T-helper 2 cell treated with Interferon-gamma antibody and Interleukin-4, amounts not matched to agents 5 μg/mL and 100 μg/mL, for 36 hours (primary cell): ENCODE data around the gene TEKT5.

Experiments used
- DNase-seq: peaks from one replicate; pipeline ENCODE4 v3.0.0; 2021; ENCODE audit warnings: low spot score
- H3K27ac Mint-ChIP-seq: one replicate; pipeline ENCODE4 v1.8.0; 2021; ENCODE audit warnings: mild to moderate bottlenecking, mixed read lengths
- H3K27me3 Mint-ChIP-seq: one replicate; pipeline ENCODE4 v1.8.0; 2021; ENCODE audit warnings: low read depth, mixed read lengths
- H3K36me3 Mint-ChIP-seq: one replicate; pipeline ENCODE4 v1.8.0; 2021; ENCODE audit warnings: low read depth, mixed read lengths
- H3K4me1 Mint-ChIP-seq: one replicate; pipeline ENCODE4 v1.8.0; 2021; ENCODE audit warnings: low read depth, mixed read lengths
- H3K4me3 Mint-ChIP-seq: one replicate; pipeline ENCODE4 v1.8.0; 2022; ENCODE audit warnings: mild to moderate bottlenecking, moderate library complexity, mixed read lengths
- H3K9me3 Mint-ChIP-seq: one replicate; pipeline ENCODE4 v1.8.0; 2021; ENCODE audit warnings: mixed read lengths

TEKT5 gene

DNA sequence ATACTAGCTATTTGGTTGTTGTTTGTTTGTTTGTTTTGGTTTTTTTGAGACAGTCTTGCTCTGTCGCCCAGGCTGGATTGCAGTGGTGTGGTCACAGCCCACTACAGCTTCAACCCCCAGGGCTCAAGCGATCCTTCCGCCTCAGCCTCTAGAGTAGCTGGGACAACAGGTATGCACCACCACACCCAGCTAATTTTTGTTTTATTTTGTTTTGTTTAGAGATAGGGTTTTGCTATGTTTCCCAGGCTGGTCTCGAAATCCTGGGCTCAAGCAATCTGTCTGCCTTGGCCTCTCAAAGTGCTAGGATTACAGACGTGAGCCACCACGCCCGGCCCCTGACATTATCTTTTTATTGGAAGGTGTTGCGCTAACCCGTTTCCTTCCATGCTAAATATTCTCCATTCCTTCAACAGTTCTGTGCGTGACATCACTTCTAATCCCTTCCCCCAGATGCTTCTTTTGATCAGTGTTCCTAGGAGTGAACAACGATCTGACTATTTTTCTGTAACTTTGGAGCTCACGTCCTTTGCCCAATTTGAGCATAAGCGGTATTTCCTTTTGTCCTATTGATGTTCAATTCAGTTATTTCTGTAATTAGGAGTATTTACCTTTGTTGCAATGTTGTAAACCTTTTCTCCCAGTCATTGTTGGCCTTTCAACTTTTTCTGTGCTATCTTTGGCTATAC is 84.1 kb downstream of the TEKT5 start:
- no peak for DNase-seq
- no peaks in the 10 kb centered on the region for H3K27me3 Mint-ChIP-seq
- H3K9me3 Mint-ChIP-seq = no peaks in the 10 kb centered on the region
- no peak overlapping the region for H3K27ac Mint-ChIP-seq
- no peaks in the 10 kb centered on the region for H3K4me1 Mint-ChIP-seq
- H3K36me3 Mint-ChIP-seq = no peaks in the 10 kb centered on the region
- no peak overlapping the region for H3K4me3 Mint-ChIP-seq

DNA sequence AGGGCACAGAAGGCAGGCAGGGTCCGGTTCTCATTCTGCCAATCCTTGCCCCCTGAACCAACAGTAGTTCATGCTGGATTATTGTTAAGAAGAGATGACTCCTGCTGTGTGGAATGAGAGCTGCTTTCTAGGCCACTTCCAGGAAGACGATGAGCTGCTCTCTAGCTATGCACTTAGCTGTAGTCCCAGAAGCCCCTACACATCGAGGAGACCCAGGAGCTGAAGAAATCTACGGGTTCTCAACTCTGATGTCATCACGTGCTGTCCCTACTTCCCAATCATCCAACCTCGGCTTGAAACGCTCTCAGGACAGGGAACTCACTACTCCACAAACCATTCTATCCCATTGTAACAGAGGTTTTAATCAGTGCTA is 85.3 kb downstream of the TEKT5 start:
- no peaks in the 10 kb centered on the region for H3K27me3 Mint-ChIP-seq

DNA sequence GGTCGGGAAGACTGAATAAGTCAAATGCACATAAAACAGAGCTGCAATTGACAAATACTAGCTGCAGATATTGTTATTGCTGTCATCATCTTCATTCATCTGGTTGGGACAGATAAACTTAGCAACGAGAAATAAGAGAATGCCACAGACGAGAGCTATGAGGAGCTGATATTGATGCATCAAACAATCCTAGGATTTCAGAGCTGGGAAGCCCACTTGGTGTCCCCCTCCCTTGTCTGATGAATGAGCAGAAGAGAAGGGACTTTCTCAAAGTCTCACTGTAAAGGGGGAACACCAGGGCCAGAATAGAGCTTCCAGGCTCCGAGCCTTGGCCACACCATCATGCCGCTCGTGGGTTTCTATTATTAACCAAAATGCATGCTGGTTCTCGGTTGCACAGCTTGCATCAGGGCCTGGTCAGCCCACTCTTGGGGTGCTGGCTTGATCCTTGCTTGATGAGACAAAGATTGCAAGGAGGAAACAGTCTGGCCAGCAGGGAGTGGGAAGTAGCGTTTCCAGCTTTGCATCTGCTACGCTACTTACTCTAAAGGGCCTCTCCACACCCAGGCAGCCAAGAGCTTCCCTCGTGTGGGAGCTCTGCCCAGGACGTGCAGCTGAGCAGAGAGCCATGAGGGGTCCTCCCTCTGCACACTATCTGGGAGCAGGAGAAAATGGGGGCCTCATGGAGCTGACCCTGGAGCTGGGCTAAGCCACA is 85.9 kb downstream of the TEKT5 start:
- H3K36me3 Mint-ChIP-seq = no peaks in the 10 kb centered on the region
- H3K27me3 Mint-ChIP-seq = no peaks in the 10 kb centered on the region
- no peak for DNase-seq
- H3K9me3 Mint-ChIP-seq = no peaks in the 10 kb centered on the region
- H3K4me1 Mint-ChIP-seq = no peaks in the 10 kb centered on the region
- H3K4me3 Mint-ChIP-seq = no peak overlapping the region
- no peak overlapping the region for H3K27ac Mint-ChIP-seq

More for the DNA sequence above, 85.3 kb downstream of the TEKT5 start:
- H3K36me3 Mint-ChIP-seq = no peaks in the 10 kb centered on the region
- H3K4me1 Mint-ChIP-seq = no peaks in the 10 kb centered on the region
- H3K27ac Mint-ChIP-seq = no peak overlapping the region
- no peak for DNase-seq
- H3K9me3 Mint-ChIP-seq = no peaks in the 10 kb centered on the region
- H3K4me3 Mint-ChIP-seq = no peak overlapping the region

DNA sequence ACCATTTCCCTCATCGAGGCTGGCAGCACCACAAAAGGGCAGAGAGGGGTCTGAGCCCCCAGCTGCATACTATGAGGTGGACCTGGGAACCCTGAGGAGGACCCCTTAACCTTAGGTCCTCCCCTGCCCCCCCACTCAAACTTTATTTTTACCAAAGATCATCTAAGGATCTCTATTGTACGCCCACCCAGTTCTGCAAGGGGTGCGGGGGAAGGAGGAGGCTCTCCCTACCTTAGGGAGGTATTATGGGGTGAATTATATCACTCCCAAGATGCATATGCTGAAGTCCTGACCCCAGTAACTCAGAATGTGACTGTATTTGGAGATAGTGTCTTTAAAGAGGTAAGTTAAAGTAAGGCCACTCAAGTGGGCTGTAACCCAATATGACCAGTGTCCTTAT is 87.6 kb downstream of the TEKT5 start:
- Mint-ChIP-seq H3K27ac (no peak overlapping the region), H3K27me3 (no peaks in the 10 kb centered on the region), H3K9me3 (no peaks in the 10 kb centered on the region), H3K4me1 (no peaks in the 10 kb centered on the region), H3K4me3 (no peak overlapping the region), H3K36me3 (no peaks in the 10 kb centered on the region)
- no peak for DNase-seq

DNA sequence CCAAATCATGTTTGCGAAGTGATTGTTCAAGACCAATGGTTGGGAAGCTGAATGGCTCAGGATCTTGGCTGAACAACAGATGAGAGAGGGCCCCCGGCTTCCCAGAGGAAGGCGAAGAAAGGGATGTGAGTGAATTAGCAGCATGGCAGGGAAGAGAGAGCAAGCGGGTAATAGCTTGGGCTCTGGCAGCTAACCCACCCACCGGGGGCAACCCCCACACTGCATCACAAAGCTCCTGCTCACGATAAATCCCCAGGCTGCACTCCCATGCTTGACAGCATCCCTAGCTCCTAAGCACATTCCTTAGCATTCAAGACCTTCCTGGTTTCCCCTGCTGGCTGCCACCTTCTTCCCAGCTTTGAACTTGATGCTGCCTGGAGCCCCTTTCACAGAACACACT is 88.1 kb downstream of the TEKT5 start:
- no peak overlapping the region for H3K27ac Mint-ChIP-seq
- H3K27me3 Mint-ChIP-seq = no peaks in the 10 kb centered on the region
- no peaks in the 10 kb centered on the region for H3K36me3 Mint-ChIP-seq
- no peak for DNase-seq
- H3K4me1 Mint-ChIP-seq = no peaks in the 10 kb centered on the region
- H3K4me3 Mint-ChIP-seq = no peak overlapping the region
- no peaks in the 10 kb centered on the region for H3K9me3 Mint-ChIP-seq

DNA sequence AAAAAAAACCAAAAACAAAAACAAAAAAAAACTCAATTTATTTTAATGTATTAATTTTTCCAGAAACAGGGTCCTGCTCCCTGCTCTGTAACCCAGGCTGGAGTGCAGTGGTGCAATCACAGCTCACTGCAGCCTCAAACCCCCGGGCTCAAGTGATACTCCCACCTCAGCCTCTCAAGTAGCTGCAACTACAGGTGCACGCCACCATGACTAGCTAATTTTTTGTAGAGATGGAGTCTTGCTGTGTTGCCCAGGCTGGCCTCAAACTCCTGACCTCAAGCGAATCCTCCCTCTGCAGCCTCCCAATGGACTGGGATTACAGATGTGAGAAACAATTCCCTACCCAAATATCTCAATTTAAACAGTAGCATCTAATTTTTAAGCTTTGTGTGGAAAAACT is 89.1 kb downstream of the TEKT5 start:
- H3K36me3 Mint-ChIP-seq = no peaks in the 10 kb centered on the region
- H3K9me3 Mint-ChIP-seq = no peaks in the 10 kb centered on the region
- no peak overlapping the region for H3K27ac Mint-ChIP-seq
- H3K27me3 Mint-ChIP-seq = no peaks in the 10 kb centered on the region
- H3K4me1 Mint-ChIP-seq = no peaks in the 10 kb centered on the region
- no peak for DNase-seq
- H3K4me3 Mint-ChIP-seq = no peak overlapping the region

DNA sequence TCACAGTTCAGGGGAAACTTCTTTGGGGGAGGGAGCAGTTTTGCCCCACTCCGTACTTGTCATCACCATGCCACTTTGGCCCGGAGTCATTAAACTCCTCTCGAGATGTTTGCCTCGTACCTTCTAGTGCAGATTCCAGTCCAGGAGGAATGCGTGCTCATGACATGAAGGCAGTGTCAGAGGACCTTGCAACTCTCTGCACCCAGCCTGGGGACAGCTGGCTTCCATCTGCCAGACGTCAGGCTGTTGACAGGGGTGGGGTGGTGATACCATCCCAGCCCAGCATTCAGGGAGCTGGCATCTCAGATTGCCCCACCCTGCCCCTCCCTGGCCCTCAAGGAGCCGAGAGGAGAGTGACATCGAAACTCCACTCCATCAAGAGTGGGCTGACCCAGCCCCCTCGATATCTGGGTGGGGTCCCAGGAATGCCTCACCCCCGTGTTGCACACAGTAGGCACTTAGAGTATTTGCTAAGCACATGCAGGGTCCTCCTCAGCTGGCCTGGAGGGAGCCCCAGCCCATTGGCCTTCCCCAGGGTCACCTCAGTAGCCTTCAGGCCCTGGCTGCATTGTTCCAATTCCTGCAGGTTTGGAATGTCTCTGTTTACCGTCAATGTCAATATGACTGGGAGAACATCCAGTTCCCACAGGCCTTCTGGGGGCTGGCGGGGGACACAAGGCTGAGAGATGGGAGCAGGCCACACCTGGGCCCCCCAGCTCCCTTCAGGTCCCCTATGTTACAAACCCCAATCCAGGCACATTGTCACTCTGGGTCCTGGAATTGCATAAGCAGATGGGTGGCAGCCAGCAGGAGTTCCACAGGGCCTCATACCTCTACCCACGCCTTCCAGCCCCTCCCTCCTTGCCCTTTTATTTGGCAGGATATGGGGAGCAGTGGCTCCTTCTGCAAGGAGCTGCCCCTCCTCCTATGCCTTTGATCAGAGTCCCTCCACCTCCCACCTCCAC is 93.0 kb downstream of the TEKT5 start:
- H3K36me3 Mint-ChIP-seq = no peaks in the 10 kb centered on the region
- no peaks in the 10 kb centered on the region for H3K9me3 Mint-ChIP-seq
- H3K4me1 Mint-ChIP-seq = no peaks in the 10 kb centered on the region
- H3K27me3 Mint-ChIP-seq = no peaks in the 10 kb centered on the region
- DNase-seq = no peak
- H3K27ac Mint-ChIP-seq = no peak overlapping the region
- no peak overlapping the region for H3K4me3 Mint-ChIP-seq

DNA sequence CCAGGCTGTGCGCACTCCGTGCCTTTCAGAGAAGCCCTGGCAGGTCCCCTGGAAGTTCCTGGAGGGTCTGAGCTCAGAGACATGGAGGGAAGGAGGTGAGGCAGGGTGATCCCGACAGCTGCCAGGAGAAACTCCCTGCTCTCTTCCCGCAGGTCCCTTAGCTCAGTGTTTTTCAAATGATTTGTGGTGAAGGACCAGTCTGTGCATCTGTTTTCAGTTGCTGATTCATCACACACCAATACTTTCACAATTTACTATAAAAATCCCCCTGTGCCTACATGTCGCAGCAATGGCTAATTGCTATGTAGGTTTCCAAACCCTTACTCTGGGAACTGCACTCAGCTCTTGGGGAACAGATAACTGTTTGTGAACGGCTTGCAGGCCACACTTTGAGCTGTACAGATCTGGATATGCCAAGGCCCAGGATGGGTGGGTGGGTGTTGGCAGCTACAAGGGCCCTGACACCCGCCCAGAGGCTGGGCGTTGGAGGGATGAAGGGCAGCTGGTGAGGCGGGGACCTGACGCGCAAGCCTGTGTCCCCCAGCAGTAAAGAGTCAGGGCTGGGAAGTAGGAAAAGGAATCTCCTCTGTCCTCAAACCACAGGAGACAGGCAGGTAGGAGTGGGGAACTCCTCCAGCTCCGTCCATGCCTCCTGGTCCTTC is 93.8 kb downstream of the TEKT5 start:
- DNase-seq = no peak
- no peak overlapping the region for H3K27ac Mint-ChIP-seq
- no peaks in the 10 kb centered on the region for H3K4me1 Mint-ChIP-seq
- H3K36me3 Mint-ChIP-seq = no peaks in the 10 kb centered on the region
- no peaks in the 10 kb centered on the region for H3K27me3 Mint-ChIP-seq
- H3K9me3 Mint-ChIP-seq = no peaks in the 10 kb centered on the region
- no peak overlapping the region for H3K4me3 Mint-ChIP-seq

DNA sequence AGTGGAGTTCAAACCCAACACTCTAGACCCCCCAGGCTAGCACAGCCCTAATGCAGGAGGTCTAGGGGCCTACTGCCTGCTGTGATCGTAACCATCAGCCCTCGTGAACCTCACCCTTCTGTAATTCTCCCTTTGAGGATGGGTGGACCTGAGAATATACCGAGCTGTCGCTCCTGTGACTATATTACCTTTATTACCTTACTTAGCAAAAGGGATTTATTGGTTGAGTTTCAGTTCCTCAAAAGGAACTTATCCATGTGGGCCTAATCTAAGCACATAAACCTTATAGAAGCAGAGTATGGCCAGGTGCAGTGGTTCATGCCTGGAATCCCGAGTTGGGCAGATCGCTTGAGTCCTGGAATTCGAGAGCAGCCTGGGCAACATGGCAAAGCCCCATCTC is 95.1 kb downstream of the TEKT5 start:
- Mint-ChIP-seq H3K27ac (no peak overlapping the region), H3K9me3 (no peaks in the 10 kb centered on the region), H3K27me3 (no peaks in the 10 kb centered on the region), H3K4me3 (no peak overlapping the region), H3K4me1 (no peaks in the 10 kb centered on the region), H3K36me3 (no peaks in the 10 kb centered on the region)
- DNase-seq = no peak

DNA sequence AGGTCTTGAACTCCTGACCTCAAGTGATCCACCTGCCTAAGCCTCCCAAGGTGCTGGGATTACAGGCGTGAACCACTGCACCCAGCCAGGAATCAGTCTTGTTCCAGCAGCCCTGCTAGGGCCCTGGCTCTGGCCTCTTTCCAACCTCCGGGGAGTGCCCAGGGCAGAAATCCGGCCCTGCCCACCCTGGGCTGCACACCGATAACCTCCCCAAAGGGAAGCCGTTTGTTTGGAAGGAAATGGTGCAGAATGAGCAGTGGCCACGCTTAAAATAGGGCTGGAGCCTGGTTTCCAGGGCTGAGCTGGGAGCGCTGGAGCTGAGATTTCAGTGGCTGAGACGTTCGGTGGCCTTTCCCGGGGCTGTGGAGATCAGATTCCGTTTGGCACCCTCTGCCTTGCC is 96.6 kb downstream of the TEKT5 start:
- no peak for DNase-seq
- Mint-ChIP-seq H3K4me3 (no peak overlapping the region), H3K36me3 (no peaks in the 10 kb centered on the region), H3K4me1 (no peaks in the 10 kb centered on the region), H3K27ac (no peak overlapping the region), H3K9me3 (no peaks in the 10 kb centered on the region), H3K27me3 (no peaks in the 10 kb centered on the region)

DNA sequence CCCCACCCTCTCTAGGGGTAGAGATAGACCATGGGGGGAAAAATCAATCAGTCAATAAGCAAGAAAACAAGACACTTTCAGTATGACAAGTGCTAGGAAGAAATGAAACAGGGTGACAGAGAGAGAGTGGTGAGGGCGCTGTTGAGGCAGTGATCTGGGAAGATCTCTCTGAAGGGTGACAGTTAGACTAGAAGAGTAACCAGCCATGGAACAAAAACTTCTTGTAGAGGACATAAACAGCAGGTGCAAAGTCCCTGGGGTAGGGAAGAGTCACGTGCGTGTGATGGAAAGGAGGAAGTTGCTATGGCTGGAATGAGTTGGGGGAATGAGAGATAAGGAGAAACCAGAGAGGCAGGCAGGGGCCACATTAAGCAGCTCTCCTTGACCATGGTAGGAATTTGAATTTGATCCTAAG is 97.5 kb downstream of the TEKT5 start:
- Mint-ChIP-seq H3K27me3 (no peaks in the 10 kb centered on the region), H3K4me3 (no peak overlapping the region), H3K27ac (no peak overlapping the region), H3K9me3 (no peaks in the 10 kb centered on the region), H3K4me1 (no peaks in the 10 kb centered on the region), H3K36me3 (no peaks in the 10 kb centered on the region)
- no peak for DNase-seq

DNA sequence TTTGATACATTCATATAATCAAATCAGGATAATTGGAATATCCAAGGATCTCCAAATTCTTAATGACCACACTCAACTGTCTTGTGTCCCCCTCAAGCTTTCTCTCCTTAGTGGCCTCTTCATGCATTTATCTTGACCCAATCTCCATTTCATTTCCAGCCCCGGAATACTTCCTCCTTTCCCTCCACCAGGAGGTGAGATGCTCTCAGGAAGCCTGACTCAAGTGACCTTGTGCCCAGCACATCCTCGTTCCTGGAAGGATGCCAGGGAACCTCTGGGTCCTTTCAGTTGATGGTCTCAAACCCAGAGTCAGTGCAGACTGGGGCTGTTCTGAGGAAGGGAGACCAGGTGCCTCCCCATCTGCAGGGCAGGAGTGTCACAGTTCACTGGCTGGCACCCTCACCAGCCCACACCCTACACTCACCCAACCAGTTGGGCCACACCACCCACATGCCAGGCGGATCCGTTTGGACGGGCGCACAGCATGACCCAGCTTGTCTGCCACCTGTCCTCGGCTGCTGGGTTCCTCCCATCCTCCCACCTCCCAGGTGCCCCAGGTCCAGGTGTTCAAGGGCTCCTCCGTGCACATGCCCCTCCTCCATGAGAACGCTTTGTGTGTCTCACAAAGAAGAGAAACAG is 100.3 kb downstream of the TEKT5 start:
- H3K27me3 Mint-ChIP-seq = no peaks in the 10 kb centered on the region
- no peak overlapping the region for H3K4me3 Mint-ChIP-seq
- no peaks in the 10 kb centered on the region for H3K36me3 Mint-ChIP-seq
- no peak overlapping the region for H3K27ac Mint-ChIP-seq
- DNase-seq = no peak
- no peaks in the 10 kb centered on the region for H3K9me3 Mint-ChIP-seq
- H3K4me1 Mint-ChIP-seq = no peaks in the 10 kb centered on the region

DNA sequence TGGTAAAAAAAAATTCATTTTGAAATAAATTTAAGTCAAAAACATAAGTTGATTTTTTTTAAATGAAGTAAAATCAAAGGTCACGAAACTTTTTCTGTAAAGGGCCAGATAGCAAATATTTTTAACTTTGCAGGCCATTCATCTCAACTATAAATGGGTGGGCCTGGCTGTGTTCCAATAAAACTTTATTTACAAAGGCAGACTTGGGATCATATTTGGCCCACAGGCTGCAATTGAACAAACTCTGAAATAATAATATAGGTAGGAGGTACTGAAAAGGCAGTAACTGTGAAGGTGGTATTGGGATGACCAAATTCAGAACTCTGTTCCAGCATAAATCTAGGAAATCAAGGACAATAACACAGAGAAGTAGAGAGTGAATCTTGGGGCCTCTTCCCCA is 102.1 kb downstream of the TEKT5 start:
- Mint-ChIP-seq H3K4me3 (no peak overlapping the region), H3K9me3 (no peaks in the 10 kb centered on the region), H3K27ac (no peak overlapping the region), H3K27me3 (no peaks in the 10 kb centered on the region), H3K4me1 (no peaks in the 10 kb centered on the region), H3K36me3 (no peaks in the 10 kb centered on the region)
- DNase-seq = no peak
